H1 (cell line): Measurements from ENCODE around the gene DHRS7B. TPM values are rescaled to one million over a fixed set of nuclear protein-coding genes. Genes with fewer than 3 reads are reported as not detected.
A peak's percentile ranks its signal among the peaks of the same experiment; 100 is the strongest.

Source experiments
- CTCF ChIA-PET: fragments of 300-600 bp; sonication (Branson Sonifier 250); formaldehyde crosslinking; loops from one replicate; lab custom pipeline; 2021; ENCODE audit not compliant: partially characterized antibody; lab: Charles Lee
- POLR2A ChIA-PET: fragments of 300-600 bp; sonication (Branson Sonifier 250); formaldehyde crosslinking; loops from one replicate; lab custom pipeline; 2021; ENCODE audit warnings: inconsistent platforms; ENCODE audit not compliant: partially characterized antibody; lab: Charles Lee
- DNase-seq, 2 experiments: peaks; one replicate each; pipeline versions ENCODE4 v3.0.0 to v3.0.0-alpha.2; 2010 to 2022; ENCODE audit warnings: low spot score in 2 of 2, low read depth in 1 of 2, mixed read lengths in 1 of 2
- FAIRE-seq: peaks from 2 replicates; lab custom pipeline; 2011; peaks lifted over from hg19 to GRCh38; lab: Jason Lieb, UNC
- H2AFZ ChIP-seq: 2 replicates; pipeline ENCODE4 v1.8.1; 2012; ENCODE audit warnings: low read length, inconsistent platforms
- H2AK5ac ChIP-seq: 2 replicates; pipeline ENCODE4 v1.6.1; 2013; ENCODE audit warnings: low read depth, low read length
- H2BK120ac ChIP-seq: replicated peaks from 2 replicates; pipeline ENCODE3; 2013; ENCODE audit warnings: low read depth, low read length, inconsistent platforms
- H2BK12ac ChIP-seq: 2 replicates; pipeline ENCODE4 v1.6.1; 2013; ENCODE audit warnings: low read depth, low read length
- H2BK15ac ChIP-seq: 2 replicates; pipeline ENCODE4 v1.6.1; 2013; ENCODE audit warnings: low read length
- H2BK20ac ChIP-seq: 2 replicates; pipeline ENCODE4 v1.6.1; 2013; ENCODE audit warnings: low read length
- H2BK5ac ChIP-seq: 2 replicates; pipeline ENCODE4 v1.6.1; 2013; ENCODE audit warnings: low read depth, low read length
- H3K14ac ChIP-seq: 2 replicates; pipeline ENCODE4 v1.6.1; 2013; ENCODE audit warnings: inconsistent platforms; ENCODE audit not compliant: insufficient read length
- H3K18ac ChIP-seq: 2 replicates; pipeline ENCODE4 v1.6.1; 2013; ENCODE audit warnings: low read length; ENCODE audit errors: extremely low read depth
- H3K23ac ChIP-seq: 2 replicates; pipeline ENCODE4 v1.6.1; 2013; ENCODE audit warnings: inconsistent platforms; ENCODE audit not compliant: insufficient read length
- H3K23me2 ChIP-seq: 2 replicates; pipeline ENCODE4 v1.6.1; 2013; ENCODE audit warnings: low read depth, low read length
- H3K27ac ChIP-seq: 2 replicates; pipeline ENCODE4 v1.6.1; 2011; ENCODE audit warnings: low read depth, low read length, inconsistent platforms
- H3K27me3 ChIP-seq, 4 experiments: replicated peaks in 1 of 4; 1 replicate in 1 of 4; 2 replicates in 3 of 4; pipeline versions ENCODE4 v1.6.1 to v1.8.1; 2011 to 2013; ENCODE audit warnings: low read length in 3 of 4, mild to moderate bottlenecking in 3 of 4, inconsistent platforms in 2 of 4, mixed read lengths in 2 of 4, moderate library complexity in 1 of 4; ENCODE audit not compliant: control insufficient read depth in 3 of 4, insufficient read depth in 3 of 4; ENCODE audit errors: extremely low read depth in 1 of 4
- H3K36me3 ChIP-seq, 4 experiments: 2 replicates each; pipeline versions ENCODE4 v1.6.1 to v1.8.1; 2011 to 2013; ENCODE audit warnings: mild to moderate bottlenecking in 4 of 4, low read length in 3 of 4, moderate library complexity in 2 of 4, control low read depth in 1 of 4, inconsistent platforms in 1 of 4; ENCODE audit not compliant: insufficient read depth in 4 of 4, control insufficient read depth in 2 of 4
- H3K4ac ChIP-seq: replicated peaks from 2 replicates; pipeline ENCODE3; 2013; ENCODE audit warnings: low read length, low read depth, mixed read lengths, inconsistent platforms; ENCODE audit not compliant: insufficient read length
- H3K4me1 ChIP-seq, 4 experiments: replicated peaks in 1 of 4; 1 replicate in 1 of 4; 2 replicates in 3 of 4; pipeline versions ENCODE4 v1.6.1 to v1.8.1; 2011 to 2013; ENCODE audit warnings: low read length in 3 of 4, inconsistent platforms in 2 of 4, mixed read lengths in 1 of 4; ENCODE audit not compliant: insufficient read depth in 4 of 4, control insufficient read depth in 3 of 4
- H3K4me2 ChIP-seq, 2 experiments: 2 replicates each; pipeline versions ENCODE4 v1.6.1 to v1.8.1; 2011 to 2013; ENCODE audit warnings: low read depth in 2 of 2, low read length in 2 of 2, control low read depth in 1 of 2, inconsistent platforms in 1 of 2, mild to moderate bottlenecking in 1 of 2; ENCODE audit not compliant: insufficient read depth in 1 of 2
- H3K4me3 ChIP-seq, 4 experiments: fragments of 200-600, 300-600 bp in 1 of 4; sonication (generic), shearing (Covaris generic), sonication (Bioruptor Twin) in 1 of 4; 2 replicates each; pipeline versions ENCODE4 v1.5.1 to v1.8.1; 2011 to 2016; ENCODE audit warnings: low read length in 4 of 4, low read depth in 3 of 4, control low read depth in 2 of 4, inconsistent platforms in 2 of 4, mild to moderate bottlenecking in 2 of 4, mixed read lengths in 1 of 4, moderate library complexity in 1 of 4; ENCODE audit not compliant: insufficient read depth in 2 of 4; ENCODE audit errors: extremely low read depth in 1 of 4
- H3K56ac ChIP-seq: replicated peaks from 2 replicates; pipeline ENCODE3; 2013; ENCODE audit warnings: low read depth, mild to moderate bottlenecking, mixed read lengths, low read length, inconsistent platforms; ENCODE audit not compliant: insufficient read length
- H3K79me1 ChIP-seq: 2 replicates; pipeline ENCODE4 v1.6.1; 2013; ENCODE audit warnings: low read depth, low read length, control low read depth
- H3K79me2 ChIP-seq, 2 experiments: 2 replicates each; pipeline versions ENCODE4 v1.6.1 to v1.8.1; 2012 to 2013; ENCODE audit warnings: low read length in 2 of 2, mild to moderate bottlenecking in 2 of 2, inconsistent platforms in 1 of 2; ENCODE audit not compliant: insufficient read depth in 2 of 2, control insufficient read depth in 1 of 2
- H3K9ac ChIP-seq, 4 experiments: replicated peaks in 1 of 4; 1 replicate in 1 of 4; 2 replicates in 3 of 4; pipeline versions ENCODE4 v1.6.1 to v1.8.1; 2011 to 2013; ENCODE audit warnings: low read depth in 3 of 4, low read length in 3 of 4, control low read depth in 2 of 4, mild to moderate bottlenecking in 2 of 4, moderate library complexity in 2 of 4, inconsistent platforms in 1 of 4; ENCODE audit errors: extremely low read depth in 1 of 4
- H3K9me3 ChIP-seq, 2 experiments: 2 replicates each; pipeline versions ENCODE4 v1.6.1 to v1.8.1; 2012 to 2013; ENCODE audit warnings: mild to moderate bottlenecking in 2 of 2, moderate library complexity in 2 of 2, control low read depth in 1 of 2, inconsistent platforms in 1 of 2, low read depth in 1 of 2, low read length in 1 of 2, mixed read lengths in 1 of 2; ENCODE audit not compliant: insufficient read depth in 2 of 2
- H4K20me1 ChIP-seq, 2 experiments: replicated peaks in 1 of 2; 2 replicates each; pipeline versions ENCODE3 to v1.8.1; 2011 to 2013; ENCODE audit warnings: inconsistent platforms in 2 of 2, low read length in 2 of 2, mild to moderate bottlenecking in 1 of 2; ENCODE audit not compliant: insufficient read depth in 2 of 2, control insufficient read depth in 1 of 2
- H4K5ac ChIP-seq: 2 replicates; pipeline ENCODE4 v1.6.1; 2013; ENCODE audit warnings: low read length, low read depth, mixed read lengths, inconsistent platforms; ENCODE audit not compliant: insufficient read length
- H4K8ac ChIP-seq: 2 replicates; pipeline ENCODE4 v1.8.0; 2013; ENCODE audit warnings: mild to moderate bottlenecking, moderate library complexity, low read length, inconsistent platforms; ENCODE audit not compliant: insufficient read depth; ENCODE audit errors: extremely low read depth
- H4K91ac ChIP-seq: replicated peaks from 2 replicates; pipeline ENCODE3; 2013; ENCODE audit warnings: low read length, mixed read lengths, inconsistent platforms; ENCODE audit not compliant: insufficient read length
- KDM1A ChIP-seq: fragments of 200-600, 300-600 bp; sonication (generic); IDR thresholded peaks from 2 replicates; pipeline ENCODE4 v1.7.1; 2016; ENCODE audit warnings: mild to moderate bottlenecking, low read length, borderline replicate concordance
- SP4 ChIP-seq: IDR thresholded peaks from 2 replicates; pipeline ENCODE4 v1.6.1; 2012; ENCODE audit warnings: low read length, inconsistent platforms
- WGBS, 2 experiments: shearing (Covaris generic) in 1 of 2; methylation state at CpG; one replicate each; pipeline versions ENCODE4 v1.1.6 to v1.1.7; 2013 to 2015; ENCODE audit warnings: low lambda C conversion rate in 2 of 2, mixed read lengths in 2 of 2, inconsistent platforms in 1 of 2, low coverage in 1 of 2, missing lambda C conversion rate in 1 of 2; ENCODE audit not compliant: insufficient replicate concordance in 2 of 2, insufficient coverage in 1 of 2, insufficient read length in 1 of 2; ENCODE audit errors: extremely low coverage in 1 of 2, missing lambda C conversion rate in 1 of 2; 5-methylcytosine and 5-hydroxymethylcytosine counted together
- polyA plus RNA-seq, 7 experiments: library from polyadenylated mRNA; depleted of rRNA in 3 of 7; stranded (reverse) in 5 of 7; unstranded in 2 of 7; fragments of >200 nt in 5 of 7; fragments of 200-250 nt in 2 of 7; gene quantifications; 1 replicate in 5 of 7; 2 replicates in 1 of 7; 4 replicates in 1 of 7; pipeline versions ENCODE4 v1.2.1 to v1.2.3, GENCODE V29; 2011 to 2013; ENCODE audit warnings: missing spikeins in 2 of 7, mixed read lengths in 2 of 7
- total RNA-seq: library from RNA; stranded (reverse); fragmentation: NEBNext Ultra II Directional; extraction: Animal tissue kit (Norgen Biotek cat#: 25700); gene quantifications from 2 replicates; pipeline ENCODE4 v1.2.1, GENCODE V29; 2021

DHRS7B gene
- total and polyA plus RNA-seq, 2 of the 8 experiments (the other 6 are each of a cell fraction or from before 2014, with no cell fraction given) = 11.0 to 27.9 TPM

DNA sequence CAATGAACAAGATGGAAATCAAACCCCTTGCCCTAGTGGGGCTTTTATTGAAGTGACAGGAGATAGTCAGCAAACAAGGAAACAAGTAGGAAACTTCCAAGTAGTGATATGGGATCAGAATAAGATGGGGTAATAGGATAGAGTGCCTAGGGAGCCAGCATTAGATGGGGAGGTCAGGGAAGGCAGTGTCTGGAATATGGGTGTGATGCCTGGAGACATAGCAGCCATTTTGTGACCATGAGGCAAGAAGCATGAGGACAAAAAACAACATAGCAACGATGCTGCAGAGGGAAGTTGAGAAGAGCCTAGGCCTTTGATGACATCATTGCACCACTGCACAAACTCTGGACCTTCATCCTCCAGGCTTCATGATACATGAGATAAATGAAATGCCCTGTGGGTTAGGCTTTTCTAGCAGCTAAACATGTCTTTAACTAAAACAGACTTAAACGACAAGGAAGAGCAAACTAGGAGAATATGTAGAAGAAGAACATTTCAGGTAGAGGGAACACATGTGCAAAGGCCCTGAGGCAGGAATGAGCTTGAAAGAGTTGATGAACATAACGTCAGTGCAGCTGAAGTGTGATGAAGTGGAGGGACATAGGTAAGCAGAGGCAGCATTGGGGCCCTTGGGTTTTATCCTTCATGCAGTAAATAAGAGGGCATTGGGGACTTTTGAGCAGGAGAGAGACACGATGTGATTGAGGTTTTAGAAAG, 105.4 kb downstream of the DHRS7B start:
- Histone ChIP-seq H3K36me3 (no peaks in the 10 kb centered on the region), H2BK120ac (no peak overlapping the region), H2AK5ac (no peak overlapping the region), H2AFZ (no peak overlapping the region), H2BK20ac (no peak overlapping the region), H2BK15ac (no peak overlapping the region), H3K23ac (no peak overlapping the region), H3K4ac (no peak overlapping the region), H4K5ac (no peak overlapping the region), H3K27me3 (no peaks in the 10 kb centered on the region), H2BK12ac (no peak overlapping the region), H4K20me1 (peaks cover 0 to 4% of the 10 kb centered on the region in 2 experiments), H4K8ac (no peak overlapping the region), H3K14ac (no peak overlapping the region), H2BK5ac (no peak overlapping the region), H3K79me1 (no peaks in the 10 kb centered on the region), H3K23me2 (peaks cover 9% of the 10 kb centered on the region; the same call in 1 of the 2 replicates), H3K4me1 (no peaks in the 10 kb centered on the region), H3K27ac (no peak overlapping the region), H3K9me3 (0 out of 4 replicates have a peak, but pooled peaks cover 0 to 2% of the 10 kb centered on the region in 2 experiments), H3K4me3 (no peak overlapping the region), H3K79me2 (no peaks in the 10 kb centered on the region), H3K4me2 (no peak overlapping the region), H3K9ac (no peak overlapping the region), H3K18ac (no peak overlapping the region), H4K91ac (no peak overlapping the region), H3K56ac (no peak overlapping the region)
- TF ChIP-seq SP4 (no peak), KDM1A (peak; percentile 62; the same call in 1 of the 2 replicates)
- WGBS, 2 experiments = 86% methylated on average over 4 of the region's 4 CpGs; no CpG with 5 or more reads in 1 of the 2 experiments
- FAIRE-seq = no peak
- no peak for DNase-seq
- POLR2A ChIA-PET = interaction anchor here (2.3 kb wide), 1 partner anchor 21 kb away, joined by 5 read pairs; no protein-coding TSS in a partner anchor
- CTCF ChIA-PET = interaction anchor here (2.9 kb wide), 1 partner anchor 8 kb away, joined by 16 read pairs; no protein-coding TSS in a partner anchor
